Kidney epithelial cell (primary cell): ENCODE data around the gene EIF2S2. TPM values are rescaled to one million over a fixed set of nuclear protein-coding genes. Genes with fewer than 3 reads are reported as not detected.

Experiments
- DNase-seq: peaks from one replicate; pipeline ENCODE4 v3.0.0-alpha.2; 2010; ENCODE audit warnings: low read depth
- H3K27me3 ChIP-seq: 2 replicates; pipeline ENCODE4 v1.6.0; 2011; ENCODE audit warnings: low read length; ENCODE audit not compliant: control insufficient read depth, insufficient read depth
- H3K36me3 ChIP-seq: 2 replicates; pipeline ENCODE4 v1.5.1; 2011; ENCODE audit warnings: low read length; ENCODE audit not compliant: control insufficient read depth, insufficient read depth
- H3K4me3 ChIP-seq: 2 replicates; pipeline ENCODE4 v1.5.1; 2011; ENCODE audit warnings: low read depth, mild to moderate bottlenecking, control low read depth, low read length
- total RNA-seq: library from RNA; depleted of rRNA; stranded (reverse); fragments of >200 nt; gene quantifications from 2 replicates; pipeline ENCODE4 v1.2.3, GENCODE V29; 2015
- TF ChIP-seq, protein P1 (sequence below): IDR thresholded peaks from 2 replicates; pipeline ENCODE4 v1.5.1; 2011; ENCODE audit warnings: mild to moderate bottlenecking, moderate library complexity, low read length, control low read depth, inconsistent platforms; ENCODE audit not compliant: insufficient read depth, poor library complexity, severe bottlenecking

The EIF2S2 gene
- total RNA-seq, 1 donor from 2014 or later: 132 TPM

DNA sequence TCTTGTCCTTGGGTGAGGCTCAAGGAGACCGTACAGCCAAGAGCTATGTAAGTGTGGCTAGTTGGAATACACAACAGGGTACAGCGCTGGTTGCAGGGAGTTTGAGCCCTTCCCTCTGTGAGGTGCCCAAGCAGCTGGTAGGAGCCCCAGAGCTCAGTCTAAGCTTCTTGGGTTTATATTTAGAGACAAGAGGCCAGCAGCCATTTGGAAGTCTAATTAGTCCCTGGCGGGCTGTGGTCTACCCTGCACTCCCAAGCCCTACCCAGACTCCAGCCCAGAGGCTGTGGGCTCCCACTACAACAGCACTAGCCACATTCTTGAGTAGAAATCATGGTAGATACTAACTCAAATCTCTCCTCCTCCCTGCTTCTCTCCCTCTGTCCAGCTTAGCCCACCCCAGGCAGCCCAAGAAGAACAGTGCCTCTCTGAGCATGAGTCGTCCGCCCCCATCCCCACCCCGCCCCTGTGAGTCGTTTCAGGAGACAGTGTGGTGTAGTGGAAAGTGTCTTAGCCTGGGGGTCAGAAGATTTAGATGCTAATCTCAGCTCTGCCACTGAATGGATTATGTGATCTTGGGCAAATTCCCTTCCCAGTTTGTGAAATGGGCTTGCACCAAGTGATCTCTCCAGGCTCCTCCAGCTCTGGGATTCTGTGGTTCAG lies 37.8 kb downstream of the EIF2S2 start:
- no peak for DNase-seq

DNA sequence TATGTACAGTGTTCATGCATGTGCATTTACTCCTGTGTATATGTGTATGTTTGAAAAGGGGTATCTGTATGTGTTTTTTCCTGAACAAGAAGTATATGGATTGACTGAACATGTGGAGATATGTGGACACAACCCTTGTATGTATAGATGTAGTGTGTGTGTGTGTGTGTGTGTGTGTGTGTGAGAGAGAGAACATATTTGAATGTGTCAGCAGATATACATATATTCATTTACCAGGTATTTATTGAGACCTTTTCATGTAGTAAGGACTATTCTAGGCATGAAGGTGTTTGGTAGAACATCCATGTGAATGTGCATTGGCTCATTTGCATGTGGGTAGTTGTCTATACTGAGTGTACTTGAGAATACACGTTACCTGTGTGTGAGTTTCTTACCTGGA lies 39.3 kb downstream of the EIF2S2 start:
- no peaks in the 10 kb centered on the region for H3K27me3 ChIP-seq
- DNase-seq: no peak
- TF ChIP-seq, protein P1, sequence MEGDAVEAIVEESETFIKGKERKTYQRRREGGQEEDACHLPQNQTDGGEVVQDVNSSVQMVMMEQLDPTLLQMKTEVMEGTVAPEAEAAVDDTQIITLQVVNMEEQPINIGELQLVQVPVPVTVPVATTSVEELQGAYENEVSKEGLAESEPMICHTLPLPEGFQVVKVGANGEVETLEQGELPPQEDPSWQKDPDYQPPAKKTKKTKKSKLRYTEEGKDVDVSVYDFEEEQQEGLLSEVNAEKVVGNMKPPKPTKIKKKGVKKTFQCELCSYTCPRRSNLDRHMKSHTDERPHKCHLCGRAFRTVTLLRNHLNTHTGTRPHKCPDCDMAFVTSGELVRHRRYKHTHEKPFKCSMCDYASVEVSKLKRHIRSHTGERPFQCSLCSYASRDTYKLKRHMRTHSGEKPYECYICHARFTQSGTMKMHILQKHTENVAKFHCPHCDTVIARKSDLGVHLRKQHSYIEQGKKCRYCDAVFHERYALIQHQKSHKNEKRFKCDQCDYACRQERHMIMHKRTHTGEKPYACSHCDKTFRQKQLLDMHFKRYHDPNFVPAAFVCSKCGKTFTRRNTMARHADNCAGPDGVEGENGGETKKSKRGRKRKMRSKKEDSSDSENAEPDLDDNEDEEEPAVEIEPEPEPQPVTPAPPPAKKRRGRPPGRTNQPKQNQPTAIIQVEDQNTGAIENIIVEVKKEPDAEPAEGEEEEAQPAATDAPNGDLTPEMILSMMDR: no peak
- no peaks in the 10 kb centered on the region for H3K36me3 ChIP-seq
- no peak overlapping the region for H3K4me3 ChIP-seq

More for the DNA sequence above, 37.8 kb downstream of the EIF2S2 start:
- Histone ChIP-seq H3K4me3 (no peak overlapping the region), H3K27me3 (no peaks in the 10 kb centered on the region), H3K36me3 (peaks cover 1% of the 10 kb centered on the region)
- TF ChIP-seq, protein P1: no peak

DNA sequence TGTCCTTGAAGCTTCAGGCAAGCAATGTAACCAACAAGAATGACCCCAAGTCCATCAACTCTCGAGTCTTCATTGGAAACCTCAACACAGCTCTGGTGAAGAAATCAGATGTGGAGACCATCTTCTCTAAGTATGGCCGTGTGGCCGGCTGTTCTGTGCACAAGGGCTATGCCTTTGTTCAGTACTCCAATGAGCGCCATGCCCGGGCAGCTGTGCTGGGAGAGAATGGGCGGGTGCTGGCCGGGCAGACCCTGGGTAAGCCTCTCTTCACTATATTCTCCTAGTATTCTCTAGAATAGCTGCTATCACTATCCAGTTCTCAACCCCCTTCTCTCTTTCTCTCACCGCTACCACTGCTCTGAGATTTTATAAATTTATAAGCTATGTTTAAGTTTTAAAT lies 40.0 kb downstream of the EIF2S2 start:
- no peak for DNase-seq
- TF ChIP-seq, protein P1: no peak
- H3K36me3 ChIP-seq: no peaks in the 10 kb centered on the region

DNA sequence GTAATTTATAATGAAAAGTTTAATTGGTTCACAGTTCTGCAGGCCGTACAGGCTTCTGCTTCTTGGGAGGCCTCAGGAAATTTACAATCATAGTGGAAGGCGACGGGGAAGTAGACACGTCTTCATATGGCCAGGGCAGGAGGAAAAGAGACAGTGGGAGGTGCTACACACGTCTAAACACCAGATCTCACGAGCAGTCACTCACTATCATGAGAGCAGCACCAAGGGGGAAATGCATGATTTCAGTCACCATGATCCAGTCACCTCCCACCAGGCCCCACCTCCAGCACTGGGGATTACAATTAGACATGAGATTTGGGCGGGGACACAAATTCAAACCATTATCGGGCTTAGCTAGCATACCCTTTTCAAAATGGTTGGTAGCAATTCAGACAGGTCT lies 41.2 kb downstream of the EIF2S2 start:
- no peak for DNase-seq
- TF ChIP-seq, protein P1: no peak
- Histone ChIP-seq H3K36me3 (no peaks in the 10 kb centered on the region), H3K4me3 (no peak overlapping the region), H3K27me3 (no peaks in the 10 kb centered on the region)

More for the DNA sequence above, 40.0 kb downstream of the EIF2S2 start:
- Histone ChIP-seq H3K27me3 (no peaks in the 10 kb centered on the region), H3K4me3 (no peak overlapping the region)

DNA sequence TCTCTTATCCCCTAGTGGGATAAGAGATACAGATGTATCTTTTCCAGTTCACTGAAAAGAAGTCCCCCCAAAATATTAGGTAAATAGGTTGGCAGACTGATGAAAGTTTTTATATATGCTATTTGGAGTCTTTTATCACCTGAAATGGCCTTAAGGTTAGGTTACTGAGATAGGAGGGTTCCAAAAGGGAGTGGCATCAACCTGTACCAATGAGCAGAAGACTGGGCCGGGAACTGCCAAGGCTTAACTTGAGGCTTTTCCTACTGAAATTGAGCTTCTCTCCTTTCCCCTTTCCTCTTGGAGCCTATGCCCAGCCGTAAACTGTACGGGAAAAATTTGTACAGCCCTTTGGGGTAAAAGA lies 42.0 kb downstream of the EIF2S2 start:
- TF ChIP-seq, protein P1: no peak
- Histone ChIP-seq H3K4me3 (no peak overlapping the region), H3K36me3 (no peaks in the 10 kb centered on the region)

More for the DNA sequence above, 42.0 kb downstream of the EIF2S2 start:
- no peak for DNase-seq
- no peaks in the 10 kb centered on the region for H3K27me3 ChIP-seq
